Breast epithelium (tissue), 3 donors: ENCODE results near the gene WDR43.

ENCODE experiments used
- CTCF ChIP-seq, 3 donors: fragments of 450-650 bp; IDR thresholded peaks; one replicate each; pipeline ENCODE4 v1.5.1; 2016 to 2017; ENCODE audit warnings: antibody characterized with exemption in 3 of 3, mild to moderate bottlenecking in 3 of 3, moderate library complexity in 3 of 3
- POLR2A ChIP-seq: fragments of 450-650 bp; IDR thresholded peaks from one replicate; pipeline ENCODE4 v1.6.1; 2016; ENCODE audit warnings: antibody characterized with exemption, mild to moderate bottlenecking, moderate library complexity
- POLR2AphosphoS5 ChIP-seq, 3 donors: sonication (generic); formaldehyde crosslinking; IDR thresholded peaks; one replicate each; pipeline ENCODE4 v1.6.1; 2017; ENCODE audit warnings: antibody characterized with exemption in 3 of 3

DNA sequence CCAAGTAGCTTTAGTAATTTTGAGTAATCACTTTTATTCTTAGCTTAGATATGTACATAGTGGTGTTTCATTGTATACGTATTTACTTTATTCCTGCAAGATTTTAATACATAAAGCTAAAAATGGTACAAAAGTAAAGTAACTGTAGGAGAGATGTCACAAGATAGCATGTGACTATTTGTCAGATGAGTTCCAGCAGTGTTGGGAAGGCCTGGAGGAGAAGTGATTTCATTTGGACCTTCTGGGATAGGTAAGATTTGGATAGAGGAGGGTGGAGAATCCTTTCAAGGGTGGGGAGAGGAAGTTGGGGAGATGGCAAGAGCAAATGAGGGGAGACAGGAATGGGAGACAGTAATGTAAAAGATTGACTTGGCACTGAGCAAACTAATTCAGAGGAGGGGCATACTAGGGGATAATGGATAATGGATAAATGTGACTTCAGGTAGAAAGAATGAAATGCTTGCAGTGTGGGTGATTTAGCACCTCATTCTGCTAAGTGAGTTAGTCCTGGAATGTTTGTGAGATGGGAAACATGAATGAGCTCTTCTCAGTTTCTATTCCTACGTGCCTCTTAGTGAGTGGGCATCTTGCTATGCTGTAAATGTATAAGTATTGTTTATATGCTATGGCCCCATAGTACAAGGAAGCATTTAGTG, 10.5 kb downstream of the WDR43 start:
- TF ChIP-seq CTCF (IDR thresholded peaks at IDR 0.05) = no peak
- no peak for TF ChIP-seq POLR2AphosphoS5 (IDR thresholded peaks at IDR 0.05)
- TF ChIP-seq POLR2A = no peak
